CD4-positive, alpha-beta T cell (primary cell): ENCODE data around the gene GNG2. TPM values are rescaled to one million over a fixed set of nuclear protein-coding genes. Genes with fewer than 3 reads are reported as not detected.

ENCODE experiments used
- ATAC-seq: fragments of 200-7000 bp; cut with Tn5 transposase; one replicate; pipeline ENCODE4 v1.10.0; 2022; ENCODE audit warnings: mild to moderate bottlenecking; ENCODE audit not compliant: poor library complexity
- CTCF ChIA-PET: fragments of 350-600 bp; sonication (Branson Sonifier 250); formaldehyde crosslinking; loops from one replicate; lab custom pipeline; 2021; ENCODE audit warnings: antibody characterized with exemption, inconsistent platforms; lab: Charles Lee
- POLR2A ChIA-PET: fragments of 350-600 bp; sonication (Branson Sonifier 250); formaldehyde crosslinking; loops from one replicate; lab custom pipeline; 2021; ENCODE audit warnings: antibody characterized with exemption, inconsistent platforms; lab: Charles Lee
- DNase-seq, 14 experiments: peaks; one replicate each; pipeline ENCODE4 v3.0.0-alpha.2; 2013 to 2020; ENCODE audit warnings: mixed read lengths in 2 of 14
- H3K27ac ChIP-seq, 2 donors: one replicate each; pipeline versions ENCODE4 v1.5.1 to v1.7.0; 2013; ENCODE audit warnings: low read length in 2 of 2, low read depth in 1 of 2, mild to moderate bottlenecking in 1 of 2
- H3K27me3 ChIP-seq, 2 experiments: 1 replicate in 1 of 2; 2 replicates in 1 of 2; pipeline versions ENCODE4 v1.6.1 to v1.7.0; 2013; ENCODE audit warnings: low read length in 2 of 2, control low read depth in 1 of 2, mild to moderate bottlenecking in 1 of 2, moderate library complexity in 1 of 2; ENCODE audit not compliant: insufficient read depth in 2 of 2, control insufficient read depth in 1 of 2
- H3K36me3 ChIP-seq: one replicate; pipeline ENCODE4 v1.6.1; 2013; ENCODE audit warnings: low read length, control low read depth; ENCODE audit not compliant: insufficient read depth
- H3K4me1 ChIP-seq: one replicate; pipeline ENCODE4 v1.6.1; 2013; ENCODE audit warnings: low read length, control low read depth; ENCODE audit not compliant: insufficient read depth
- H3K4me3 ChIP-seq: one replicate; pipeline ENCODE4 v1.5.1; 2013; ENCODE audit warnings: mild to moderate bottlenecking, low read length, moderate library complexity
- H3K9me3 ChIP-seq, 2 experiments: 1 replicate in 1 of 2; 2 replicates in 1 of 2; pipeline versions ENCODE4 v1.6.1 to v1.7.0; 2013; ENCODE audit warnings: low read length in 2 of 2, mild to moderate bottlenecking in 2 of 2, control low read depth in 1 of 2, moderate library complexity in 1 of 2; ENCODE audit not compliant: control insufficient read depth in 1 of 2, insufficient read depth in 1 of 2
- H3K27ac Mint-ChIP-seq: one replicate; pipeline ENCODE4 v1.8.0; 2020; ENCODE audit warnings: mixed read lengths
- H3K27me3 Mint-ChIP-seq: one replicate; pipeline ENCODE4 v1.8.0; 2021; ENCODE audit warnings: mixed read lengths
- H3K36me3 Mint-ChIP-seq: one replicate; pipeline ENCODE4 v1.8.0; 2021; ENCODE audit warnings: low read depth, mixed read lengths
- H3K4me1 Mint-ChIP-seq: one replicate; pipeline ENCODE4 v1.8.0; 2021; ENCODE audit warnings: low read depth, mixed read lengths
- H3K4me3 Mint-ChIP-seq: one replicate; pipeline ENCODE4 v1.8.0; 2020; ENCODE audit warnings: mild to moderate bottlenecking, mixed read lengths
- H3K9me3 Mint-ChIP-seq: one replicate; pipeline ENCODE4 v1.8.0; 2020; ENCODE audit warnings: mixed read lengths
- CTCF ChIP-seq: fragments of 200-600 bp; IDR thresholded peaks from one replicate; pipeline ENCODE4 v1.8.0; 2022; ENCODE audit warnings: antibody characterized with exemption, mild to moderate bottlenecking
- intact Hi-C, 2 experiments: fragments of 100-400 bp; cut with DNase I in 1 of 2; cut with micrococcal nuclease in 1 of 2; formaldehyde crosslinking; loops; one replicate each; pipeline versions ENCODE4 v1.15.1 to v1.9.0; 2023 to 2025; cut with DNase I, micrococcal nuclease
- total RNA-seq, 174 experiments: library from RNA in 2 of 174; stranded (reverse) in 2 of 174; gene quantifications; one replicate each; pipeline ENCODE4 v1.2.3 and lab custom pipeline; 2021 to 2026

The GNG2 gene
- total RNA-seq, 2 experiments from 2014 or later = 138 to 139 TPM

DNA sequence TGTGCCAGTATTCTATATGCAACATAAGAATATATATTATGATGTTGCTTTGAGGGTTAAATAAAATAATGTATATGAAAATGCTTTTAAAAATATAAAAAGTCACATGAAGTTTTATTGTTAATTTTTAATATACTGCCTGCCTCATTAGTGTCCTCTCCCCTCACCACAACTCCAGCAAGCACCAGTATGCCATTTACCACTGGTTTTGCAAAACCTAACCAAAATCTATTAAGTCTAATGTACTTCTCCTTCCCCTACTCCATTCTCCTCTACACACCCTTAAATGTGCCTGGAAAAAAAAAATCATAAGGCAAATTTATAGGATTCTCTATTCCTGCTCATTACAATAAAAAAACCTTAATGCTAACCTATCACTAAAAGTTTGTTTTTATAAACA is 24.0 kb upstream of the GNG2 start:
- Histone ChIP-seq H3K27me3 (no peaks in the 10 kb centered on the region), H3K9me3 (peaks cover 0 to 10% of the 10 kb centered on the region in 2 experiments), H3K4me1 (no peaks in the 10 kb centered on the region), H3K36me3 (no peaks in the 10 kb centered on the region), H3K4me3 (no peak overlapping the region), H3K27ac (no peak overlapping the region)
- ChIA-PET CTCF (no interaction called here), POLR2A (no interaction called here)
- intact Hi-C loops = no loop called here
- ATAC-seq (no peak), DNase-seq (no peak)
- H3K9me3 Mint-ChIP-seq = peaks cover 5% of the 10 kb centered on the region
- no peak for TF ChIP-seq CTCF
- H3K4me3 Mint-ChIP-seq = no peak overlapping the region
- no peaks in the 10 kb centered on the region for H3K27me3 Mint-ChIP-seq
- H3K36me3 Mint-ChIP-seq = no peaks in the 10 kb centered on the region
- H3K27ac Mint-ChIP-seq = no peak overlapping the region
- no peaks in the 10 kb centered on the region for H3K4me1 Mint-ChIP-seq

DNA sequence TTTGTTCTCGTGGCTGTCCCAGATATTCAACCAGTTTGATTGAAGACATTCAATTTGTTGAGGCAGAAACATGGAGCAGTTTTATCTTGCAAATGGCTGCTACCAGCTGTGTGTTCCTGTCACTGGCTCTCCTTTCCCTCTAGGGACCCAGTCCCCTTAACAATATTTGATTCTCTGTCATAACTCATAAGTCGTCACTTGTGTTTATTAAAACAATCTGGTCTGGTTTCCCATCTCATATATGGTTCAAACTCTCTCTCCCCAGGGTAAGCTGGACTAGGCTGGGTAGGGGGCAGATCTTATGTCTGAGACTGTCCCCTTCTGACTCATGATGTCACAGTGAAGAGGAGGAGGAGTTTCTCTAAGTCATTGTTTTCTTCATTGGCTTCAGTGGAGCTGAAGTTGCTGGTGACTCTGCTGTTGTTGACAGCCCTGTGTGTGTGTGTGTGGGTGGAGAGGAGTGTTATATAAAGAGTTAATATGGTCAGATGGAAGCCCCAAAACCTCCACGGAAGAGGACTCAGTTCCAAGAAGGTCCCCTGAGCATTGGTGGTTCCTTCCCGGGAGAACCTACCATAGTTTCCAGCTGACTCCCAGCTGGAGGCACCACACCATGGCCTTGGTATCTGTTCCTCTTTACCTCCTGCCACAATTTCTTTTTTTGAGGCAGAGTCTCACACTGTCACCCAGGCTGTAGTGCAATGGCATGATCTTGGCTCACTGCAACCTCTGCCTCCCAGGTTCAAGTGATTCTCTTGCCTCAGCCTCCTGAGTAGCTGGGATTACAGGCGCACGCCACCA is 16.1 kb upstream of the GNG2 start:
- Histone ChIP-seq H3K9me3 (no peaks in the 10 kb centered on the region), H3K27ac (no peak overlapping the region), H3K4me3 (no peak overlapping the region), H3K4me1 (peaks cover 44% of the 10 kb centered on the region), H3K27me3 (no peaks in the 10 kb centered on the region), H3K36me3 (no peaks in the 10 kb centered on the region)
- H3K4me1 Mint-ChIP-seq = peaks cover 55% of the 10 kb centered on the region
- peaks cover 6% of the 10 kb centered on the region for H3K36me3 Mint-ChIP-seq
- ChIA-PET CTCF (interaction anchor here (1.0 kb wide), 1 partner anchor 89 kb away, joined by 3 read pairs; no protein-coding TSS in a partner anchor), POLR2A (interaction anchor here (1.2 kb wide), 1 partner anchor 16 kb away, joined by 3 read pairs; the partner anchor contains the start of gene GNG2)
- DNase-seq (no peak), ATAC-seq (no peak)
- TF ChIP-seq CTCF = no peak
- H3K27me3 Mint-ChIP-seq = no peaks in the 10 kb centered on the region
- H3K4me3 Mint-ChIP-seq = no peak overlapping the region
- H3K27ac Mint-ChIP-seq = peak overlapping the region; percentile 84
- no peaks in the 10 kb centered on the region for H3K9me3 Mint-ChIP-seq
- intact Hi-C loops = loop anchor here in 1 of 2 experiments (5.0 kb wide), 2 partner anchors 62 to 138 kb away; no protein-coding TSS in a partner anchor

DNA sequence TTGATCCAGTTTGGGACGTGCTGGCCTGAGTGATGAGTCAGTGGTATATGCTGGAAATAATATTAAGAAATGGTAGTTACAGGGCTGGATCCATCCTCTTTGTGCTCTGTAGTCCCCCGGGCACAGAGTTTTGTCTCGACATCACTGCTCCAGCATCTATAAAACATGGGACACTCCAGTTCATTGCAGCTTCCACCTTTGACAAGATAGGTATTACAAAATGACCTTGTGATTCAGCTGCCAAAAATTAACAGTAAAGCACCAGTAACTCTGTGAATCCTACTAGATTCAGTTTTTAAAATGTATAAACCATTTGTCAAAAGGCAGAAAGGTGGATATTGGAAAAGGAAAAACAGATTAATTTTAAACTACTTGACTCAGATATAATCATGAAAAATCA is 14.6 kb upstream of the GNG2 start:
- H3K27me3 Mint-ChIP-seq = no peaks in the 10 kb centered on the region
- Histone ChIP-seq H3K36me3 (no peaks in the 10 kb centered on the region), H3K4me1 (peaks cover 44% of the 10 kb centered on the region), H3K27ac (peak overlapping the region; percentile 99 to 100), H3K9me3 (no peaks in the 10 kb centered on the region), H3K27me3 (no peaks in the 10 kb centered on the region), H3K4me3 (no peak overlapping the region)
- H3K4me3 Mint-ChIP-seq = peak overlapping the region; percentile 44
- H3K36me3 Mint-ChIP-seq = peaks cover 6% of the 10 kb centered on the region
- H3K4me1 Mint-ChIP-seq = peaks cover 64% of the 10 kb centered on the region
- POLR2A ChIA-PET = interaction anchor here (1.0 to 3.9 kb wide), 9 partner anchors 17 to 603 kb away, joined by 3 to 156 read pairs (median 7); partner anchors contain the start of genes FRMD6 and GNG2
- no peak for ATAC-seq
- peak overlapping the region; percentile 98 for H3K27ac Mint-ChIP-seq
- DNase-seq = no peak
- TF ChIP-seq CTCF = no peak
- H3K9me3 Mint-ChIP-seq = peaks cover 4% of the 10 kb centered on the region
- intact Hi-C loops = loop anchor here (1.0 to 5.0 kb wide), 7 partner anchors 15 to 194 kb away; partner anchors contain the start of genes FRMD6 (in 1 of the 2) and GNG2 (in 1 of the 2)
- CTCF ChIA-PET = interaction anchor here (1.8 to 2.9 kb wide), 8 partner anchors 12 to 133 kb away, joined by 6 to 33 read pairs (median 12); partner anchors contain the start of gene GNG2
